ENCODE measurements around the gene SWAP70. TPM values are rescaled to one million over a fixed set of nuclear protein-coding genes. Genes with fewer than 3 reads are reported as not detected.
"Not testable (repeated sequence)": the region's sequence is repeated elsewhere in the genome, so short reads cannot be mapped to it uniquely, and the experiment has no call there.

The SWAP70 gene
- total RNA-seq, 1 donor from 2014 or later, result 20.4 TPM

- no peak overlapping the region for H3K4me3 Mint-ChIP-seq (ENCODE audit: unreplicated experiment)
- peaks cover 5% of the 10 kb centered on the region for H3K36me3 Mint-ChIP-seq (ENCODE audit: low read depth)
- H3K27ac Mint-ChIP-seq (ENCODE audit: unreplicated experiment), result no peak overlapping the region
Measured at GRCh38 chr11:9689721-9690120, 25.8 kb downstream of the SWAP70 start.

GRCh38 chr11:9691865-9692264, 28.0 kb downstream of the SWAP70 start:
- no peak for TF ChIP-seq CTCF (IDR thresholded peaks at IDR 0.05)
- peaks cover 17% of the 10 kb centered on the region for H3K4me1 Mint-ChIP-seq (ENCODE audit: low read depth)
- no peaks in the 10 kb centered on the region for H3K27me3 Mint-ChIP-seq (ENCODE audit: low read depth)
- peak overlapping the region; percentile 75 for H3K27ac Mint-ChIP-seq (ENCODE audit: unreplicated experiment)
- no peaks in the 10 kb centered on the region for H3K9me3 Mint-ChIP-seq (ENCODE audit: low read depth)
- no peak for DNase-seq (ENCODE audit: low spot score)
- no peak overlapping the region for H3K4me3 Mint-ChIP-seq (ENCODE audit: unreplicated experiment)
- peaks cover 14% of the 10 kb centered on the region for H3K36me3 Mint-ChIP-seq (ENCODE audit: low read depth)

More at GRCh38 chr11:9689721-9690120, 25.8 kb downstream of the SWAP70 start:
- TF ChIP-seq CTCF (IDR thresholded peaks at IDR 0.05), result no peak
- H3K4me1 Mint-ChIP-seq (ENCODE audit: low read depth), result peaks cover 17% of the 10 kb centered on the region
- H3K27me3 Mint-ChIP-seq (ENCODE audit: low read depth), result no peaks in the 10 kb centered on the region
- DNase-seq (ENCODE audit: low spot score), result no peak
- no peaks in the 10 kb centered on the region for H3K9me3 Mint-ChIP-seq (ENCODE audit: low read depth)

GRCh38 chr11:9692691-9693090, 28.8 kb downstream of the SWAP70 start:
- no peak for DNase-seq (ENCODE audit: low spot score)
- TF ChIP-seq CTCF (IDR thresholded peaks at IDR 0.05), result no peak
- Mint-ChIP-seq H3K4me3 (ENCODE audit: unreplicated experiment) (no peak overlapping the region), H3K36me3 (ENCODE audit: low read depth) (peaks cover 16% of the 10 kb centered on the region), H3K27me3 (ENCODE audit: low read depth) (no peaks in the 10 kb centered on the region), H3K27ac (ENCODE audit: unreplicated experiment) (no peak overlapping the region), H3K4me1 (ENCODE audit: low read depth) (peaks cover 17% of the 10 kb centered on the region), H3K9me3 (ENCODE audit: low read depth) (no peaks in the 10 kb centered on the region)

GRCh38 chr11:9693801-9694553, 30.1 kb downstream of the SWAP70 start:
- Mint-ChIP-seq H3K27me3 (ENCODE audit: low read depth) (no peaks in the 10 kb centered on the region), H3K27ac (ENCODE audit: unreplicated experiment) (no peak overlapping the region), H3K9me3 (ENCODE audit: low read depth) (no peaks in the 10 kb centered on the region), H3K4me3 (ENCODE audit: unreplicated experiment) (no peak overlapping the region), H3K36me3 (ENCODE audit: low read depth) (peaks cover 16% of the 10 kb centered on the region), H3K4me1 (ENCODE audit: low read depth) (peaks cover 17% of the 10 kb centered on the region)
- no peak for DNase-seq (ENCODE audit: low spot score)
- no peak for TF ChIP-seq CTCF (IDR thresholded peaks at IDR 0.05)

- not testable (repeated sequence) for H3K27me3 Mint-ChIP-seq (ENCODE audit: low read depth); H3K9me3 Mint-ChIP-seq (ENCODE audit: low read depth); H3K27ac Mint-ChIP-seq (ENCODE audit: unreplicated experiment); DNase-seq (ENCODE audit: low spot score); H3K4me3 Mint-ChIP-seq (ENCODE audit: unreplicated experiment)
- peaks cover 16% of the 10 kb centered on the region for H3K36me3 Mint-ChIP-seq (ENCODE audit: low read depth)
- H3K4me1 Mint-ChIP-seq (ENCODE audit: low read depth), result peaks cover 22% of the 10 kb centered on the region
Measured at GRCh38 chr11:9695228-9695627, 31.4 kb downstream of the SWAP70 start.

- Mint-ChIP-seq H3K4me1 (ENCODE audit: low read depth) (peaks cover 24% of the 10 kb centered on the region), H3K27me3 (ENCODE audit: low read depth) (no peaks in the 10 kb centered on the region), H3K36me3 (ENCODE audit: low read depth) (peaks cover 16% of the 10 kb centered on the region), H3K9me3 (ENCODE audit: low read depth) (no peaks in the 10 kb centered on the region), H3K4me3 (ENCODE audit: unreplicated experiment) (no peak overlapping the region), H3K27ac (ENCODE audit: unreplicated experiment) (no peak overlapping the region)
- no peak for TF ChIP-seq CTCF (IDR thresholded peaks at IDR 0.05)
- DNase-seq (ENCODE audit: low spot score), result no peak
Measured at GRCh38 chr11:9697766-9698165, 33.9 kb downstream of the SWAP70 start.

Data from chondrocyte (in vitro differentiated cells).